Breast epithelium (tissue), 3 donors: Measurements from ENCODE around the gene MOG.

Experiments
- POLR2A ChIP-seq: fragments of 450-650 bp; IDR thresholded peaks from one replicate; pipeline ENCODE4 v1.6.1; 2016; ENCODE audit warnings: antibody characterized with exemption, mild to moderate bottlenecking, moderate library complexity
- POLR2AphosphoS5 ChIP-seq, 3 donors: sonication (generic); formaldehyde crosslinking; IDR thresholded peaks; one replicate each; pipeline ENCODE4 v1.6.1; 2017; ENCODE audit warnings: antibody characterized with exemption in 3 of 3
- TF ChIP-seq, protein P1 (sequence below), 3 donors: fragments of 450-650 bp; IDR thresholded peaks; one replicate each; pipeline ENCODE4 v1.5.1; 2016 to 2017; ENCODE audit warnings: antibody characterized with exemption in 3 of 3, mild to moderate bottlenecking in 3 of 3, moderate library complexity in 3 of 3

DNA sequence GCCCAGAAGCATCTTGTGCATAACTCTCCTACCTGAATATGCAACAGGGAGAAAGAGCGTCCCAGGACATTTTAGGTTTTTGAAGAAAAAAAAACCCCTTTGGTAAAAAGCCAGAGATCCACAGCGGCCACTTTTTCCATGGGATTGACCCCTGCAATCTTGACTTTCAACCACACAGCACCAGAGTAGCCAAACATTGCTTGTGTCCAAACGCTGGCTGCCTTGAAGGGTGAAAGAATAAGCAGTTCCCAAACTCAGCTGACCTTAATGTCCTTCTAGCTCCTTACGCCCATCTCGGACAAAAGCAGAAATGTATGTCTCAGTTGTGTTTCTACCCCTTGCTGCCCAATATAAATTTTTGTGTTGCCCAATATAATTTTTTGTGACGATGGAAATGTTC, 1.2 kb upstream of the MOG start:
- no peak for TF ChIP-seq POLR2A
- TF ChIP-seq, protein P1, sequence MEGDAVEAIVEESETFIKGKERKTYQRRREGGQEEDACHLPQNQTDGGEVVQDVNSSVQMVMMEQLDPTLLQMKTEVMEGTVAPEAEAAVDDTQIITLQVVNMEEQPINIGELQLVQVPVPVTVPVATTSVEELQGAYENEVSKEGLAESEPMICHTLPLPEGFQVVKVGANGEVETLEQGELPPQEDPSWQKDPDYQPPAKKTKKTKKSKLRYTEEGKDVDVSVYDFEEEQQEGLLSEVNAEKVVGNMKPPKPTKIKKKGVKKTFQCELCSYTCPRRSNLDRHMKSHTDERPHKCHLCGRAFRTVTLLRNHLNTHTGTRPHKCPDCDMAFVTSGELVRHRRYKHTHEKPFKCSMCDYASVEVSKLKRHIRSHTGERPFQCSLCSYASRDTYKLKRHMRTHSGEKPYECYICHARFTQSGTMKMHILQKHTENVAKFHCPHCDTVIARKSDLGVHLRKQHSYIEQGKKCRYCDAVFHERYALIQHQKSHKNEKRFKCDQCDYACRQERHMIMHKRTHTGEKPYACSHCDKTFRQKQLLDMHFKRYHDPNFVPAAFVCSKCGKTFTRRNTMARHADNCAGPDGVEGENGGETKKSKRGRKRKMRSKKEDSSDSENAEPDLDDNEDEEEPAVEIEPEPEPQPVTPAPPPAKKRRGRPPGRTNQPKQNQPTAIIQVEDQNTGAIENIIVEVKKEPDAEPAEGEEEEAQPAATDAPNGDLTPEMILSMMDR (IDR thresholded peaks at IDR 0.05): no peak
- TF ChIP-seq POLR2AphosphoS5 (IDR thresholded peaks at IDR 0.05): no peak
